ENCODE measurements around the gene RND2.
"Not testable (repeated sequence)": the region's sequence is repeated elsewhere in the genome, so short reads cannot be mapped to it uniquely, and the experiment has no call there.

Gene RND2

GRCh38 chr17:43027091-43028032 lies 2.3 kb downstream of the RND2 start:
- no peak for DNase-seq

DNA sequence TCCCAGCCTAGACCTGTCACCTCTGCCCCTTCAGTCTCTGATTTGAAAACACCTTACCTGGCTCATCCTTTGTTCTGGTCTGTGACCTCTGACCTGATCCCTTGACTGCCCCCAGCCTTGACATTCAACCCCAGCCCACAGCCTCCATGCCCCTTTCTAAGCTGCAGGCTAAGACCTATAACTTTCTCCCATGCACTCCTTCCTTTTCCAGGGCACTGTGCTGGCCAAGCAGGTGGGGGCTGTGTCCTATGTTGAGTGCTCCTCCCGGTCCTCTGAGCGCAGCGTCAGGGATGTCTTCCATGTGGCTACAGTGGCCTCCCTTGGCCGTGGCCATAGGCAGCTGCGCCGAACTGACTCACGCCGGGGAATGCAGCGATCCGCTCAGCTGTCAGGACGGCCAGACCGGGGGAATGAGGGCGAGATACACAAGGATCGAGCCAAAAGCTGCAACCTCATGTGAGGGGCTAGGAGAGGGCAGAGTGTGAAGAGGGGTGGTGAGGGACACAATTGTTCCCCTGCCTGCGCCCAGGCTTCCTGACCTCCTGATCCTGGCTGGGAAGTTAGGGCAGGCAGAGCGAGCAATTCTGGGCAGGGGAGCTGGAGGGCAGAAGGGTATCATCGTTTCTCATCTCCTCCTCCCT lies 3.3 kb downstream of the RND2 start:
- DNase-seq: no peak

GRCh38 chr17:43030137-43030767 lies 5.2 kb downstream of the RND2 start:
- no peak for DNase-seq

DNA sequence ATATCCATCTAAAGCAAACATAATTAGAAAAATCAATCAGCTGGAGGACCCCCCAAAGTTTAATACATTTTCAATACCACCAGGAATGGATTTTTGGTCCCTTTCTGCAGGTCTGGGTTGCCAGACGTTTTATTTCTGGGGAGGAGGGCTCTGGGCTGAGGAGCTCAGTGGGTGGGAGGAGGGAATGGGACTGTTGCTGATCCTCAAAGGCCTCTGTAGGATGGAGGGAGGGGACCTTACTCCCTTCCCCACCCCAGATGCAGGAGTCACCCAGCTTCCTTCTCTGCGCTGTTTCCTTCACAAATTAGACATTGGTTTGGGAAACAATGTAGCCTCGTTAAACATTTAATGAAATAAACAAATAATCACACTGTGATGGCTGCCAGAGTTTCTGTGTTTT lies 6.6 kb downstream of the RND2 start:
- no peak for DNase-seq

DNA sequence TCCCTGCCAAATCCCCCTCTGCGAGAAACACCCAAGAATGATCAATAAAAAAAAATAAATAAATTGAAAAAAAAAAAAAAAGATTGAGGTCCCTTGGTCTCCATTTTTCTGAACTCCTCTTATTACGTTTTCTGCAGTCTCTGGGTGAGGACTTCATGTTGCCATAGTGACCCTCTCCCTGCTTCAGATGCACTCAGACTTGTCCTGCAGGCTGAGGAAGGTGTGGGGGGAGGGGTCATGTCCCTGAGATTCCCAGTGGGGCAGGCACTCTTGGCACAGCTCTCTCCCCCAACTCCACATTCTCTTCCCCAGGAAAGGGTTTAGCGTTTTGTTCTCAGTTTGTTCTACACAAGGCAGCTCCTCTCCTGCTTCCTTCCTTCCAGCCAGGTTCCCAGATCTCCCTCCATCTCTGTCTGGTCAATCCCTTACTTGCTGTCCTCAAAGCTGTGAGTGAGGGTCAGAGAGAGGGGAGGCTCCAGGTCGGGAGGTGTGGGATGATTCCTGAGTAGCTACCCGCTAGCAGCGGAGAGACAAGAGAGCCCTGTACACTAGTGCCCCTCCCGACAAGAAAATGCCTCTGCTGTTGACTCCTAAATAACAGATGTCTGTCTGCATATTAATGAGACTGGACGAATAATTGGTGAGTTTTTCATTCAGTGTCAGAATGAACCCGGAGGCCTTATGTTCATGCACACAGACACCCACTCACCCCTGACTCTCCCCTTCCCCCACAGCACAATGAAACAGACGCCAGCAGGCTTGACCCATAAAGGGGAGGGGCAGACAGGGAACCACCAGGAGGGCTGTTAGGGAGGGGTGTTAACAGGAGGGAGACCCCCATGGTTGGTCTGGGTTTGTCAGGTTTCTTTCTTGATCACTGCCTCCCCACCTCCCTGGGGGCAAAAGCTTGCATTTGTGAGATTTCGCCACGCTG lies 9.2 kb downstream of the RND2 start:
- DNase-seq: no peak

DNA sequence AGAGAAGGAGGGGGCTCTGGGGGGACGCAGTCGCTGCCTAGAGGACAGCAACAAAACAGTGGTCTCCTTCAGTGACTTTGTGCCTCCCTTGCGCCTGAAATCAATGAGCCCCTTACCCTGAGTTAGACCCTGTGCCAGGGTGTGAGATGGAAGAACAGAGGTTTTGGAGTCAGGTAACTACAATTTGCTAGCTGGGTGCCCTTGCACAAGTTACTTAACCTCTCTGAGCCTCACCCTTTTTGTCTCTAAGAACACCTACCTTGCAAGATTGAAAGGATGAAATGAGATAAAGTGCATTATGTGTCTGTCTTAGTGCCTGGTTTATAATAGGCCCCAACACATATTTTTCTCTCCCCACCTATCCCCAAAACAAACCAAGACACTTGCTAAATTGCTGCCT lies 9.9 kb downstream of the RND2 start:
- no peak for DNase-seq

GRCh38 chr17:43039646-43040045 lies 14.6 kb downstream of the RND2 start:
- DNase-seq: no peak

DNA sequence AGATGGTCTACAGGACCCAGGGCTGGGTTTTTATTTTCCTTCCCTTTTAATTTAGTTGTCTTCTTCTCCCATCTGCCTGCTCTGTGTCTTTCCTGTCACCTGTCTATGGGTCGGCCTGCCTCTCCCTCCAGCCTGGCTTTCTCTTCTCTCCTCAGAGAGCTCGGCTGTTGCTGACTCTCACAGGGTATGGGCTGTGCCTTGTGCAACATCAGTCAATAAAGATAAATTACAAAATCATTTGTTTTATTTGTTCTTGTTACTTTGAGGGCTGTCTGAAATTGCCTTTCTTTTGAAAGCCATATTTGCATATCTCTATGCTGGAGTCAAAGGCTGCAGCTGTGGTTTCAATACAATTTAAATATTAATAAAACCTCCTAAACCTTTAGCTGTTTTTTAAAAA lies 15.6 kb downstream of the RND2 start:
- no peak for DNase-seq

- DNase-seq: no peak
Measured at GRCh38 chr17:43042025-43042628, 17.1 kb downstream of the RND2 start.

GRCh38 chr17:43043307-43043706 lies 18.3 kb downstream of the RND2 start:
- no peak for DNase-seq

GRCh38 chr17:43044024-43044423 lies 19.0 kb downstream of the RND2 start:
- no peak for DNase-seq

DNA sequence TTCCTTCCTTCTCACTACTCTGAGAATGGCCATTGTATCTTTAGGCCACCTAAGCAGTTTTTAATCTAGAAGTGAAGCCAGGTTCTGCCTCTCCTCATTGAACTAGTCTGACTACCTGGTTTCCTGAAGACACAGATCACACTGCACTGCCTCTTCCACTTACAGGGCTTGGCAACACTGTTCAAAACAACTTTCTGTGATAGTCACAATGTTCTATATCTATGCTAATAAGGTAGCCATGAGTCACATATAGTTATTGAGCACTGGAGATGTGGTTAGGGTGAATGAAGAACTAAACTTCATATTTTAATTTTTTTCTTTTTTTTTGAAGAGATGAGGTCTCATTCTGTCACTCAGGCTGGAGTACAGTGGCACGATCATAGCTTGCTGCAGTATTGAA lies 26.9 kb downstream of the RND2 start:
- no peak for DNase-seq

DNA sequence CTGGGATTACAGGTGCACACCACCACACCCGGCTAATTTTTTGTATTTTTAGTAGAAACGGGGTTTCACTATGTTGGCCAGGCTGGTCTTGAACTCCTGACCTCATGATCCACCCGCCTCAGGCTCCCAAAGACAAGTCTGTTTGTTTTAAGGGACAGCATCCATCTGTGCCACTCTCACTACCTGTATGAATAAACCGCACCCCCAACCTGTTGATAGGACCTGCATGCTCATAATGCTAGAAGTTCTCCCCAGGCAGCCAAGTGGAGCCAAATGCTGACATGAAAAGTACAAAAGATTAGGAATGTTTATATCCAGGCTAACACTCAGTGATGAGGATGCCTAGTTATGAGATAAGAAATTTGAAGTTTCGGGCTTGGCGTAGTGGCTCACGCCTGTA lies 28.0 kb downstream of the RND2 start:
- not testable (repeated sequence) for DNase-seq

GRCh38 chr17:43056051-43056450 lies 31.0 kb downstream of the RND2 start:
- no peak for DNase-seq

DNA sequence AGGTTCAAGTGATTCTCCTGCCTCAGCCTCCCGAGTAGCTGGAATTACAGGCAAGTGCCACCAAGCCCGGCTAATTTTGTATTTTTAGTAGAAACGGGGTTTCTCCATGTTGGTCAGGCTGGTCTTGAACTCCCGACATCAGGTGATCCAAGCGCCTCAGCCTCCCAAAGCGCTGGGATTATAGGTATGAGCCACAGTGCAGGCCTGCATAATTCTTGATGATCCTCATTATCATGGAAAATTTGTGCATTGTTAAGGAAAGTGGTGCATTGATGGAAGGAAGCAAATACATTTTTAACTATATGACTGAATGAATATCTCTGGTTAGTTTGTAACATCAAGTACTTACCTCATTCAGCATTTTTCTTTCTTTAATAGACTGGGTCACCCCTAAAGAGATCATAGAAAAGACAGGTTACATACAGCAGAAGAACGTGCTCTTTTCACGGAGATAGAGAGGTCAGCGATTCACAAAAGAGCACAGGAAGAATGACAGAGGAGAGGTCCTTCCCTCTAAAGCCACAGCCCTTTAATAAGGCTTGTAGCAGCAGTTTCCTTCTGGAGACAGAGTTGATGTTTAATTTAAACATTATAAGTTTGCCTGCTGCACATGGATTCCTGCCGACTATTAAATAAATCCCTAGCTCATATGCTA lies 38.1 kb downstream of the RND2 start:
- no peak for DNase-seq

DNA sequence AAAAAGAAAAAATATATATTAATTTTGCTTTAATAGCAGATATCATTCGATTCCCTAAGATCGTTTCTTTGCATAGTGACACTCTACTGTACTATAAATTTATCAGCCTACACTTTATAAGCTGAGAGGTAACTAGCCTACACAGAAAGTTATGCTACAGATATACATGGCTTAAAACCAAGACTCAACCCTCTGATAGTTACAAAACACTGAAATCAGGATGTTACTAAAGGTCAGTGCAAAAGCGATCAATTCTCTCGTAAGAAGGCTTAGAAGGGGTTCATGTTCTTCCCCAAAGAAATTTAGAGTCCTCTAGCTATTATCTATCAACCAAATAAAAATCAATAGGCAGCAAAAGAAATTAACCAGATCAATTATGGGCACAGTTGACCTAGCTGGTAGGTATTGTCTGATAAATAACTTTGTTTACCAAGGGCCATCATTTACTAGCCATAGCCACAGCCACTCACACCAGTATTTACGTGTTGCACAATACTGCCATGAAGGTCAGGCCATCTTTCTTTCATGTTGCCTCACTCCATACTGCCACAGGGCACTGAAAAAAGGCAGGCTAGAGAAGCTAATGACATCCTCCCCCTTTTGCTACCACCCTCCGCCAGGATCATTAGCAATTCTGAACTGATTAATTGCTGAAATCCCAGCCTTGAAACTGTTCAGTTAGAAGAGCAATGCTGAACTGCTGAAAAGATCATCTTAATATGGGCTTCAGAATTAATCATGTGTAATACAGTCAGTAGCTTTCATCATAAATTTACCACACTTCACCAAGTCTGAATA lies 43.7 kb downstream of the RND2 start:
- no peak for DNase-seq

DNA sequence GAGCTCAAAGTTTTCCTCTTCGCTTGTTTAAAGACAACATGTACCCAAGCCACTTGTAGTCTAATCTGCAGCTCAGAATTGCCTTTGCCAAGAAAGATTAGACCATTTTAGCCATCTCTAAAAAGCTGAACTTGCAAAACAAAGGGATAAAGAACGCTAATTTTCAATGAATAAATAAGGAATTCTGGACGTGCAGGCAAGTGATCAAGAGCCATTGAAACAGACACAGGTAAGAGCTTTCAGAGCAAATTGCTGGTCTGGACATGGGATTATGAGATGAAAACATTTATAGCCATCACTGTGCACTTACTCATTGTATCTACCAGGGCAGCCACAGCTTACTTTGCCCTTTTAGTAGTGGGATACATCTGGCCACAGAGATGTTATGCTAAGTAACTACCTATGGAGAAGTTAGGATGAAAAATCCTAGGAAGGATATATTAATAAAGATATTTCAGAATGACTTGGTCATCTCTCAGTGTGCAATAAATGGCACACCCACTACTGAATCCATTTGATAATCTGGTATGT lies 44.4 kb downstream of the RND2 start:
- no peak for DNase-seq

DNA sequence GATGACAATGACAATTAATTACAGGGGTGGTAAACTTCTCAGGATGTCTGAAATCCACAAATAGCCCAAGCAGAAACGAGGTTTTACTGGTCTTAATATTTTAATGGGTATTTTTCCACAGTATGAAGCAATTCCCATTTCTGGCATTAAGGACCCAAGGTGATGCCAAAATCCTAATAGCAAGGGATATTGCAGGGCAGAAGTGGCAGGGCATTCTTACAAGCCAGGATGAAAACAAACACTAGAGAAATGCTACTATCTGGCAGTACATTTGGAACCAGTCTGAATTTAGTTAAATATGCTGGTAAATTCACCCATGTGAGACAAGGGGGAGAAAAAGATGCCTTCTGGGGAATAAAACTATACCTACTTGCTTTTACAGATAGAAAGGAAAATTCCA lies 45.2 kb downstream of the RND2 start:
- DNase-seq: no peak

DNA sequence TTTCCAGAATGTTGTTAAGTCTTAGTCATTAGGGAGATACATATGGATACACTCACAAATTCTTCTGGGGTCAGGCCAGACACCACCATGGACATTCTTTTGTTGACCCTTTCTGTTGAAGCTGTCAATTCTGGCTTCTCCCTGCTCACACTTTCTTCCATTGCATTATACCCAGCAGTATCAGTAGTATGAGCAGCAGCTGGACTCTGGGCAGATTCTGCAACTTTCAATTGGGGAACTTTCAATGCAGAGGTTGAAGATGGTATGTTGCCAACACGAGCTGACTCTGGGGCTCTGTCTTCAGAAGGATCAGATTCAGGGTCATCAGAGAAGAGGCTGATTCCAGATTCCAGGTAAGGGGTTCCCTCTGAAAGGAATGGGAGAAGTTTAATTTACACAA lies 45.8 kb downstream of the RND2 start:
- DNase-seq: no peak

DNA sequence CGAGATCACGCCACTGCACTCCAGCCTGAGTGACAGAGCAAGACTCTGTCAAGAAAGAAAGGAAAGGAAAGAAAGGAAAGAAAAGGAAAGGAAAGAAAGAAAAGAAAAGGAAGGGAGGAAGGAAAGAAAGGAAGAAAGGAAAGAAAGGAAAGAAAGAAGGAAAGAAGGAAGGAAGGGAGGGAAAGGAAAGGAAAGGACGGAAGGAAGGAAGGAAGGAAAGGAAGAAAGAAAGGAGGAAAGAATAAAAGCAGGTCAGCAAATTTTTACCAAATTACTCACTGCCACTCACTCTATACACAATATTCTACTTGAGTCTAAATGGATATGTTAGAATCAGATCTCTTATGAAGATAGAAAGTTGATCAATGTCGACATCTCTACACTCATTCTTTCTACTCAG lies 49.8 kb downstream of the RND2 start:
- no peak for DNase-seq
